Stimulated activated CD8-positive, alpha-beta memory T cell treated with anti-CD3 and anti-CD28 coated beads, Interleukin-2, amount 100 ng/mL, for 48 hours (primary cell): ENCODE results near the gene VEZT.
"Not testable (repeated sequence)": the region's sequence is repeated elsewhere in the genome, so short reads cannot be mapped to it uniquely, and the experiment has no call there.

Experiments
- DNase-seq, 2 donors: peaks; one replicate each; pipeline ENCODE4 v3.0.0-alpha.2; 2020; ENCODE audit warnings: low read depth in 2 of 2

The VEZT gene

GRCh38 chr12:95319694-95320331, 102.2 kb downstream of the VEZT start:
- no peak for DNase-seq

GRCh38 chr12:95321516-95322246, 104.1 kb downstream of the VEZT start:
- no peak for DNase-seq

DNA sequence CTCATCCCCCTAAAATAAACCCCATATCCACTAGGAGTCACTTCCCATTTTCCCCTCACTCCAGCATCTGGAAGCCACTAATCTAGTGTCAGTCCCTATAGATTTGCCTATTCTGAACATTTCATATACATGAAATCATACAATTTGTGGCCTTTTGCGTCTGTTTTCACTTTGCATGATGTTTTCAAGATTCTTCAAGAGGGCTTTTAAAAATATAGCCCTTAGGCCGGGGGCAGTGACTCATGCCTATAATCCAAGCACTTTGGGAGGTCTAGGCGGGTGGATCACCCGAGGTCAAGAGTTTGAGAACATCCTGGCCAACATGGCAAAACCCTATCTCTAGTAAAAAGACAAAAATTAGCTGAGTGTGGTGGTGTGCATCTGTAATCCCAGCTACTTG, 104.7 kb downstream of the VEZT start:
- no peak for DNase-seq

DNA sequence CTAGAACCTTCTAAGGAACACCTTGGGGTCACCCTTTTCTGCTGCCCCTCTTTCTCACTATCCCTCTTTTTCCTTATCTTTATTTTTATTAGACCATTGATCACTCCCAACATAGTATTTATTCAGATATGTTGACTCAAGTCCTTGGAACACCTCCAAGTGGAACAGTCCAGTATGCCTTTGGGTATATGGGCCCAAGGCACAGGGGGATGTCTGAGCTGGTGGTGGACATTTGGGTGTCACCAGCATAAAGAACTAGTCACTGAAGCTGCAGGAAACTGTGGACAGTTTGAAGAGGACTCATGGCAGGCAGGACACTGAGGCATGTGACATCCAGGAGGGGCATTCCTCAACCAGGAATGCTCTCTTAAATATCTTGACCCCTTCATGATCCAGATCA, 105.6 kb downstream of the VEZT start:
- no peak for DNase-seq

- not testable (repeated sequence) for DNase-seq
Observed at GRCh38 chr12:95324246-95324645, 106.6 kb downstream of the VEZT start.

- DNase-seq = no peak
Observed at GRCh38 chr12:95325501-95325900, 107.9 kb downstream of the VEZT start.

DNA sequence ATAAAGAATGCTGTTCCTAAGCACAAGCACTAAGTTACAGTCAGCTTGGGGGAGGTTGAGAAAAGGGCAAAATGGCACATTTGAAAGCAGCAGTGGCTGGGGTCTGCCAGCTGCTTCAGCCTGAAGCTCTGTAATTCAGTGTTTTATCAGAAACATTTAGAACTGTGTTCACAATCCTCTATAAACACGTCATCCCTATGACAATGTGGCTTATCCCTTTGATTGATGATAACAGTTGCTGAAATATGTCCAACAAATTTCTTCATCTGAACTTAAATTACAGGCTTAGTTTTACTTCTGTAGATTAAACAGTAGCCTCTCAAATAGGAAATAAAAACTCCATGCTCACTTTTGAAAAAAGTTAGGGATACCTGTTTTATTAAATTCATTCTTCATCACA, 108.8 kb downstream of the VEZT start:
- DNase-seq = no peak

DNA sequence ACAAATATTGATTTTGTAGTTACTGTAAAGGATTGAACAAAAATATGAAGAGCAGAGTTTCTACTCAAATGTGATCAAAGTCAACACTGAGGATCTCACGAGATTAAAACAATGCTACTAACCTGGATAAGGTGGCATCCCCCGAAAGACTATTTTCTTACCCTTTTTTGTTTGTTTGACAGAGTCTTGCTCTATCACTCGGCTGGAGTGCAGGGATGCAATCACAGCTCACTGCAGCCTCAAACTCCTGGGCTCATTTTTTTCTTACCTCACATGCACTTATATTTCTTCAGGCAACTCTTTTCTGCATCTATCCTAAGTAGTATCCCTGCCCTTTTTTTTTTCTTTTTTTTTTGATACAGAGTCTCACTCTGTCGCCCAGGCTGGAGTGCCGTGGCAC, 109.2 kb downstream of the VEZT start:
- no peak for DNase-seq

GRCh38 chr12:95328708-95329107, 111.1 kb downstream of the VEZT start:
- no peak for DNase-seq

- no peak for DNase-seq
Observed at GRCh38 chr12:95335948-95336347, 118.3 kb downstream of the VEZT start.

DNA sequence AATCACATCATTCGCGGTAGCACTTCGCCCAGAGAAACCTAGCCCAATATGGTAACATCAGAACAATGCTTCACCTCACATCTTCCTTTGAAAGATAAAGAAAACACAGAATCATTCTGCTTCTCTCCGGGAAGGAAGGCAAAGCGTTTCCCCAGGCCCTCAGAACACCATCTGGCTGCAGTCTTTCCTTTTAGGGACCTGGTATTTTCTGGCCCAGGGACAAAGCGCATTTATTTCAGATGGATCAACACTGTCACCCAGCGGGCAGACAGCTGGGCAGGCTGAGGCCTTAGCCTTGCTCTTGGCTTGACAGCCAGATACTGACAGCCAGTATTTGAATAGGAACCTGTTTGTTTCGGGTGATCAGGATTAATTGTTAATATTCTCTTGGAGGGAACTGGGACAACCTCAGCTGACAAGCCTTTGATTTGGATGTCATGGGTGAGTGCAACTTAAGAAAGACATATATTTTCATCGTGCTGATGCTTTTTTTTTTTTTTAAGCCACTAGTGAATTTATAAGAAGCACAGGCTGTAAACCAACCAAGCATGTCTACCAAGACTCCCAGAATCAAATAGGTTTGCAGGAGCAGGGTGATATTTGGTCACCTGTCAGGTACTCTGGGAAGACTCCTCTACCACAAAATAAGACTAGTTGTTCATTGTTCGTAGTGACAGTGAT, 118.9 kb downstream of the VEZT start:
- no peak for DNase-seq

DNA sequence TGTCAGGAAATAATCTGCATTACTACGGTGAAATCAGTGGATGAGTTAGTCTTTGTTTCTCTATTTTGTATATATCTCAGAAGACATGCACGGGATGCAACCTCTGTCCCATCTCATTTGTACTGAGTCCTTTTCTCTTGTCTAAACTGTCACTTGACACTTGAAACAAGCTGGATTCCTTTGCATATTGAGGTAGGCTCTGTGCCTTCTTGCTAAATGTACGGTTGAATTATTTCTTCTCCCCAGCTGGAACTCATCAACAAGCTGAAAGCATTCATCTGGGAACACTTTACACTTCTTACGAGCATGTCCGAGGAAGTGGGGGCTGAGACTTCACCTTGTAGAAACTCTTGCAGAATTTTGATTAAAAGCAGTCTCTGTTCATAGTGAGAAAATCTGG, 119.5 kb downstream of the VEZT start:
- DNase-seq = no peak

DNA sequence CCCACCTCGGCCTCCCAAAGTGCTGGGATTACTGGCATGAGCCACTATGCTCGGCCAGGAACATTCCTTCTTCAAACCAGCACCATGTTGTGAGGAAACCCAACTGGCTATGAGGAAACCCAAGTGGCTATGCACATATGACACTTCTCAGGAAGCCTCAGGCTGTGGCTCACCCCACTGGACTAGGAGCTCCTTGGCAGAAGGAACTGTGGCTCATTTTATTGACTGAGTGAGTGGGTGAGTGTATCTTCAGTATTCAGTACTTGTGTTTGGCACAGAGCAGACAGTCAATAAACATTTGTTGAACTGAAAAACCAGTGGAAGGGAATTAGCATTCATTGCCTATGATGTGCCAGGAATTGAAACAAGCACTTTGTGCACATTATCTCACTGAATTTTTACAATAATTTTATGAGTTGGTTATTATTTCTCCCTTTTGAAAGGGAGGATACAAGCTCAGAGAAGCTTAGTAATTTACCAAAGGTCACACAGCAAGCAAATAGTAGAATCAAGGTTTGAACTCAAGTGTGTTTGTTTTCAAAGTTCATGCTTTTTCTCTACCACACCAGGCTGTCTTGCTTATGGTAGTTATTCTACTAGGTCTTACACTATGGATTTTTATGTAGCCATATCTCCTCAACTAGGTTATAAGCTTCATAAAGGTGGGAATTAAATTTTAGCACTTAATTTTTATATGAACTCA, 121.6 kb downstream of the VEZT start:
- no peak for DNase-seq

- no peak for DNase-seq
Observed at GRCh38 chr12:95342008-95342407, 124.4 kb downstream of the VEZT start.

DNA sequence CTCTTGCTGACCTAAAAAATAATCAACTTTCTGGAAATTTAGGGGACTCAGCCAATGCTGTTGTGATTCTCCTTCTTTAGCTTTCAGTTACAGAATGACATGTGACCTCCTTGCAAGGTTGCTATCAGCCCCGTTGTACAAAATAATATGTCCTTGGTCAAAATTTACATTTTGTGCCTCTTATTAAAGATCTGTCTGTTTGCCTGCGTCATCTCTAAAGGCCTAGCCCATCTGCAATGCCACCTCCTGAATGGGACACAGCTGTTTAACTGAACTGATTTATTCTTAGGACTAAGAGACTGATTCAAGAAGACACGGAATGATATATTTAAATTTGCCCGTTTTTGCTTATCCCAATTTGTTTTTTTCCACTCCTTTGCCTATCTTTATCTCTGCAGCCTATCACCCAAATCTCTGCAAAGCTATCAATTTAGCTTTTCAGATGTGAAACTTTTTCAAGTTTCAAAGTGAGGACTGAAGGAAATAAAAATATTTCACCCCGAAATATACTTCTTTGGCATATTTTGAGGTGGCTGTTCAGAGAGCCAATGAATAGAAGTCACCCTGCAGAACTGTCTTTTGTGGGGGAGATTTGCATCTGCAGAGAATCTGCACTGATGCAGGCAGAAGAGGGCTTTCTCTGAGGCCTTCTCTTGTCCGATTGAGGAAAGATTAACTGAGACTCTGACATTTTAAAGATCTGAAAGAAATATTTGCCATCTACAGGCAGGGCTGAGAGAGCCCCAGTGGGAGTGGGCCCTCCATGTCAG, 126.0 kb downstream of the VEZT start:
- no peak for DNase-seq

- DNase-seq = no peak
Observed at GRCh38 chr12:95349291-95349690, 131.7 kb downstream of the VEZT start.

DNA sequence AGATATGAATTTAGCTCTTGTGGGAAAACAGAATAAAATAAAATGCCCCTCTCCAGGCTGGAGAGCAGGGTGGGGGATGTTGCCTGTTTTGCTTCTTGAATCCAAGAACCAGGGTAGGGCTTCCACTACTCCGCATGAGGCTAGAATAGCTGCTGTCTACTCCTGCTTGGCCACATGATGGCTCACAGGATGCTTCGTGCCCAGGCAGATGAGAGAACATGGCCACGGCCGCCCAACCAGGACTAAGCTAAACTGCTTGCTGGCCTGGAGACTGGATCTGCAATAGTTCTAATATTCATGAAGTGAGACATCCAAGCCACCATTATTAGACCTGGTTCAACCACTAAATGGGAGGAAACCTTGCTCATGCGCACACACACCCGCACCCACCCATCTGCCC, 134.1 kb downstream of the VEZT start:
- no peak for DNase-seq
